ENCODE measurements around the gene CYSTM1.

CYSTM1 gene

GRCh38 chr5:140174465-140175366 lies at the start of gene CYSTM1:
TSS of gene CYSTM1 (plus strand) at chr5:140175188. CDS start at chr5:140194466, 19,278 bp downstream.
- H3K4me3 ChIP-seq (ENCODE audit: low read depth, low read length), result peak within 1 kb of the TSS; percentile 96
- TF ChIP-seq CTCF (IDR thresholded peaks at IDR 0.05; ENCODE audit: borderline replicate concordance, insufficient read depth, low read depth, low read length), result no peak

- no peak within 1 kb of the TSS for H3K4me3 ChIP-seq (ENCODE audit: low read depth, low read length)
- TF ChIP-seq CTCF (IDR thresholded peaks at IDR 0.05; ENCODE audit: borderline replicate concordance, insufficient read depth, low read depth, low read length), result no peak
Observed at GRCh38 chr5:140125637-140126036, 49.4 kb upstream of the CYSTM1 start, which contains the start of gene IGIP. TSS of gene IGIP (plus strand) at chr5:140125937. CDS start at chr5:140128477, 2,540 bp downstream.

- no peak for TF ChIP-seq CTCF (IDR thresholded peaks at IDR 0.05; ENCODE audit: borderline replicate concordance, insufficient read depth, low read depth, low read length)
- no peak overlapping the region for H3K4me3 ChIP-seq (ENCODE audit: low read depth, low read length)
Observed at GRCh38 chr5:140126315-140127012, 48.5 kb upstream of the CYSTM1 start.

- H3K4me3 ChIP-seq (ENCODE audit: low read depth, low read length), result no peak overlapping the region
- TF ChIP-seq CTCF (IDR thresholded peaks at IDR 0.05; ENCODE audit: borderline replicate concordance, insufficient read depth, low read depth, low read length), result no peak
Observed at GRCh38 chr5:140128376-140128775, 46.6 kb upstream of the CYSTM1 start.

GRCh38 chr5:140130949-140131733 lies 43.8 kb upstream of the CYSTM1 start:
- H3K4me3 ChIP-seq (ENCODE audit: low read depth, low read length), result no peak overlapping the region
- TF ChIP-seq CTCF (IDR thresholded peaks at IDR 0.05; ENCODE audit: borderline replicate concordance, insufficient read depth, low read depth, low read length), result no peak

GRCh38 chr5:140131967-140132409 lies 43.0 kb upstream of the CYSTM1 start:
- TF ChIP-seq CTCF (IDR thresholded peaks at IDR 0.05; ENCODE audit: borderline replicate concordance, insufficient read depth, low read depth, low read length), result no peak
- H3K4me3 ChIP-seq (ENCODE audit: low read depth, low read length), result no peak overlapping the region
